ENCODE results near the gene ELAC2. TPM values are rescaled to one million over a fixed set of nuclear protein-coding genes. Genes with fewer than 3 reads are reported as not detected.

Gene ELAC2
- total RNA-seq, 6 donors from 2014 or later, result 40.5 to 67.1 (median 46.4) TPM

GRCh38 chr17:13030056-13030455 is 12.2 kb upstream of the ELAC2 start:
- ATAC-seq (ENCODE audit: low FRiP score in 2 of 2), result no peak
- peaks cover 0 to 7% (median 0%) of the 10 kb centered on the region in 4 donors for H3K4me1 ChIP-seq
- H3K27ac ChIP-seq, result no peak overlapping the region
- WGBS, 2 donors, result 57 to 71% methylated on average over 1 of the region's 1 CpG
- TF ChIP-seq POLR2A (IDR thresholded peaks at IDR 0.05), result no peak
- no peak for TF ChIP-seq EP300 (IDR thresholded peaks at IDR 0.05)
- TF ChIP-seq CTCF (IDR thresholded peaks at IDR 0.05), result no peak
- no peak for TF ChIP-seq POLR2AphosphoS5 (IDR thresholded peaks at IDR 0.05)
- H3K36me3 ChIP-seq, result no peaks in the 10 kb centered on the region
- no peak overlapping the region for H3K4me3 ChIP-seq
- no peaks in the 10 kb centered on the region for H3K27me3 ChIP-seq
- no peaks in the 10 kb centered on the region for H3K9me3 ChIP-seq
- no peak for DNase-seq

- 71 to 75% methylated on average over 2 of the region's 2 CpGs for WGBS, 2 donors
- Histone ChIP-seq H3K36me3 (no peaks in the 10 kb centered on the region), H3K4me3 (no peak overlapping the region), H3K27ac (no peak overlapping the region), H3K4me1 (peaks cover 3 to 11% (median 4%) of the 10 kb centered on the region in 4 donors), H3K27me3 (no peaks in the 10 kb centered on the region), H3K9me3 (no peaks in the 10 kb centered on the region)
- TF ChIP-seq POLR2A (IDR thresholded peaks at IDR 0.05), result no peak
- no peak for TF ChIP-seq EP300 (IDR thresholded peaks at IDR 0.05)
- TF ChIP-seq POLR2AphosphoS5 (IDR thresholded peaks at IDR 0.05), result no peak
- no peak for TF ChIP-seq CTCF (IDR thresholded peaks at IDR 0.05)
- no peak for ATAC-seq (ENCODE audit: low FRiP score in 2 of 2)
- no peak for DNase-seq
Observed at GRCh38 chr17:13029340-13029739, 11.5 kb upstream of the ELAC2 start.

- 84 to 89% methylated on average over 5 of the region's 5 CpGs for WGBS, 2 donors
- Histone ChIP-seq H3K9me3 (no peaks in the 10 kb centered on the region), H3K27me3 (no peaks in the 10 kb centered on the region), H3K4me1 (peaks cover 5 to 13% (median 6%) of the 10 kb centered on the region in 4 donors), H3K36me3 (no peaks in the 10 kb centered on the region), H3K27ac (no peak overlapping the region), H3K4me3 (no peak overlapping the region)
- ATAC-seq (ENCODE audit: low FRiP score in 2 of 2), result no peak
- TF ChIP-seq POLR2A (IDR thresholded peaks at IDR 0.05) (no peak), CTCF (IDR thresholded peaks at IDR 0.05) (no peak), EP300 (IDR thresholded peaks at IDR 0.05) (no peak), POLR2AphosphoS5 (IDR thresholded peaks at IDR 0.05) (no peak)
- DNase-seq, result no peak
Observed at GRCh38 chr17:13027246-13027645, 9.4 kb upstream of the ELAC2 start.

GRCh38 chr17:13025687-13026086 is 7.9 kb upstream of the ELAC2 start:
- Histone ChIP-seq H3K36me3 (no peaks in the 10 kb centered on the region), H3K27me3 (no peaks in the 10 kb centered on the region), H3K4me1 (peaks cover 5 to 7% (median 5%) of the 10 kb centered on the region in 4 donors), H3K4me3 (no peak overlapping the region), H3K9me3 (no peaks in the 10 kb centered on the region), H3K27ac (no peak overlapping the region)
- DNase-seq (no peak), ATAC-seq (ENCODE audit: low FRiP score in 2 of 2) (no peak)
- TF ChIP-seq EP300 (IDR thresholded peaks at IDR 0.05) (no peak), POLR2A (IDR thresholded peaks at IDR 0.05) (no peak), POLR2AphosphoS5 (IDR thresholded peaks at IDR 0.05) (no peak), CTCF (IDR thresholded peaks at IDR 0.05) (no peak)

GRCh38 chr17:13025258-13025627 is 7.4 kb upstream of the ELAC2 start:
- Histone ChIP-seq H3K27ac (no peak overlapping the region), H3K4me1 (peaks cover 5 to 7% (median 5%) of the 10 kb centered on the region in 4 donors), H3K27me3 (no peaks in the 10 kb centered on the region), H3K4me3 (no peak overlapping the region), H3K9me3 (no peaks in the 10 kb centered on the region), H3K36me3 (no peaks in the 10 kb centered on the region)
- no peak for TF ChIP-seq EP300 (IDR thresholded peaks at IDR 0.05)
- no peak for DNase-seq
- 74 to 85% methylated on average over 3 to 5 of the region's 5 CpGs for WGBS, 2 donors
- ATAC-seq (ENCODE audit: low FRiP score in 2 of 2), result no peak
